H9 (cell line): Measurements from ENCODE around the gene NIM1K. TPM values are rescaled to one million over a fixed set of nuclear protein-coding genes. Genes with fewer than 3 reads are reported as not detected.

Experiments used
- DNase-seq: peaks from one replicate; pipeline ENCODE4 v3.0.0-alpha.2; 2017
- H2AFZ ChIP-seq: one replicate; pipeline ENCODE4 v1.6.1; 2013; ENCODE audit warnings: mild to moderate bottlenecking, low read length, control low read depth, moderate library complexity
- H2AK5ac ChIP-seq: 2 replicates; pipeline ENCODE4 v1.6.1; 2013; ENCODE audit warnings: low read length, control low read depth, mixed read lengths; ENCODE audit not compliant: insufficient read length
- H2BK120ac ChIP-seq: one replicate; pipeline ENCODE4 v1.6.1; 2013; ENCODE audit warnings: low read depth, mild to moderate bottlenecking, low read length, control low read depth, inconsistent platforms; ENCODE audit not compliant: poor library complexity, severe bottlenecking
- H2BK12ac ChIP-seq: 2 replicates; pipeline ENCODE4 v1.6.1; 2013; ENCODE audit warnings: low read length, control low read depth, mixed read lengths, low read depth; ENCODE audit not compliant: insufficient read length
- H2BK15ac ChIP-seq: 2 replicates; pipeline ENCODE4 v1.6.1; 2013; ENCODE audit warnings: low read depth, low read length, control low read depth
- H2BK20ac ChIP-seq: one replicate; pipeline ENCODE4 v1.6.1; 2013; ENCODE audit warnings: low read depth, mild to moderate bottlenecking, low read length, control low read depth, inconsistent platforms; ENCODE audit not compliant: poor library complexity, severe bottlenecking
- H2BK5ac ChIP-seq: 2 replicates; pipeline ENCODE4 v1.6.1; 2013; ENCODE audit warnings: low read length, control low read depth, mixed read lengths; ENCODE audit not compliant: insufficient read length
- H3K14ac ChIP-seq: 2 replicates; pipeline ENCODE4 v1.6.1; 2013; ENCODE audit warnings: low read length, control low read depth; ENCODE audit not compliant: insufficient read depth
- H3K18ac ChIP-seq: 2 replicates; pipeline ENCODE4 v1.6.1; 2013; ENCODE audit warnings: low read depth, mild to moderate bottlenecking, mixed read lengths, low read length, control low read depth; ENCODE audit not compliant: insufficient read length
- H3K23ac ChIP-seq: 2 replicates; pipeline ENCODE4 v1.6.1; 2013; ENCODE audit warnings: low read length, control low read depth, mixed read lengths, low read depth; ENCODE audit not compliant: insufficient read length
- H3K23me2 ChIP-seq: 2 replicates; pipeline ENCODE4 v1.6.1; 2013; ENCODE audit warnings: low read depth, mild to moderate bottlenecking, mixed read lengths, low read length, control low read depth; ENCODE audit not compliant: insufficient read length, poor library complexity, severe bottlenecking
- H3K27ac ChIP-seq: 2 replicates; pipeline ENCODE4 v1.5.1; 2013; ENCODE audit warnings: low read length, control low read depth, mixed read lengths, low read depth; ENCODE audit not compliant: insufficient read length
- H3K27me3 ChIP-seq: 2 replicates; pipeline ENCODE4 v1.6.1; 2013; ENCODE audit warnings: low read length, control low read depth, inconsistent platforms; ENCODE audit not compliant: insufficient read depth
- H3K4ac ChIP-seq: 2 replicates; pipeline ENCODE4 v1.6.1; 2013; ENCODE audit warnings: low read depth, mild to moderate bottlenecking, control low read depth, inconsistent platforms, low read length, moderate library complexity
- H3K4me1 ChIP-seq: 2 replicates; pipeline ENCODE4 v1.6.1; 2013; ENCODE audit warnings: low read length, control low read depth, inconsistent platforms; ENCODE audit not compliant: insufficient read depth
- H3K4me2 ChIP-seq: 2 replicates; pipeline ENCODE4 v1.6.1; 2013; ENCODE audit warnings: low read length, control low read depth, mixed read lengths; ENCODE audit not compliant: insufficient read length, insufficient read depth
- H3K56ac ChIP-seq: 2 replicates; pipeline ENCODE4 v1.6.1; 2013; ENCODE audit warnings: low read depth, mild to moderate bottlenecking, mixed read lengths, low read length, control low read depth; ENCODE audit not compliant: insufficient read length
- H3K79me1 ChIP-seq: 2 replicates; pipeline ENCODE4 v1.6.1; 2013; ENCODE audit warnings: low read depth, mild to moderate bottlenecking, moderate library complexity, low read length, control low read depth, inconsistent platforms; ENCODE audit not compliant: insufficient read depth, poor library complexity, severe bottlenecking
- H3K79me2 ChIP-seq: 2 replicates; pipeline ENCODE4 v1.6.1; 2013; ENCODE audit warnings: low read length, control low read depth, inconsistent platforms; ENCODE audit not compliant: insufficient read depth
- H3K9ac ChIP-seq: 2 replicates; pipeline ENCODE4 v1.6.1; 2013; ENCODE audit warnings: low read length, control low read depth, mixed read lengths; ENCODE audit not compliant: insufficient read length; ENCODE audit errors: extremely low read depth
- H3K9me3 ChIP-seq: one replicate; pipeline ENCODE4 v1.6.1; 2013; ENCODE audit warnings: low read depth, low read length, inconsistent platforms; ENCODE audit not compliant: control insufficient read depth
- H3T11ph ChIP-seq: one replicate; pipeline ENCODE4 v1.6.1; 2013; ENCODE audit warnings: mild to moderate bottlenecking, low read length, control low read depth, inconsistent platforms
- H4K20me1 ChIP-seq: one replicate; pipeline ENCODE4 v1.6.1; 2013; ENCODE audit not compliant: control insufficient read depth, insufficient read length, insufficient read depth
- H4K5ac ChIP-seq: 2 replicates; pipeline ENCODE4 v1.6.1; 2013; ENCODE audit warnings: low read depth, mild to moderate bottlenecking, mixed read lengths, low read length, control low read depth; ENCODE audit not compliant: insufficient read length
- H4K8ac ChIP-seq: replicated peaks from 2 replicates; pipeline ENCODE4 v1.6.1; 2013; ENCODE audit warnings: low read length, control low read depth, mixed read lengths, low read depth; ENCODE audit not compliant: insufficient read length
- H4K91ac ChIP-seq: 2 replicates; pipeline ENCODE4 v1.6.1; 2013; ENCODE audit warnings: low read depth, mild to moderate bottlenecking, moderate library complexity, mixed read lengths, low read length, control low read depth; ENCODE audit not compliant: insufficient read length
- H3K27ac Mint-ChIP-seq, 3 experiments: 2 replicates in 2 of 3; 3 replicates in 1 of 3; pipeline ENCODE4 v1.8.0; 2020 to 2021; ENCODE audit warnings: mixed read lengths in 3 of 3, mild to moderate bottlenecking in 1 of 3, moderate library complexity in 1 of 3
- H3K27me3 Mint-ChIP-seq: 2 replicates; pipeline ENCODE4 v1.8.0; 2021; ENCODE audit warnings: low read depth, mild to moderate bottlenecking, moderate library complexity, mixed read lengths
- H3K36me3 Mint-ChIP-seq, 3 experiments: 2 replicates in 2 of 3; 3 replicates in 1 of 3; pipeline ENCODE4 v1.8.0; 2020 to 2021; ENCODE audit warnings: low read depth in 3 of 3, mixed read lengths in 3 of 3; ENCODE audit not compliant: insufficient read depth in 1 of 3
- H3K4me1 Mint-ChIP-seq, 2 experiments: 2 replicates each; pipeline ENCODE4 v1.8.0; 2020; ENCODE audit warnings: mixed read lengths in 2 of 2
- H3K4me3 Mint-ChIP-seq, 2 experiments: 2 replicates in 1 of 2; 3 replicates in 1 of 2; pipeline ENCODE4 v1.8.0; 2020 to 2021; ENCODE audit warnings: mild to moderate bottlenecking in 2 of 2, mixed read lengths in 2 of 2, moderate library complexity in 1 of 2
- H3K9me3 Mint-ChIP-seq, 2 experiments: 2 replicates in 1 of 2; 3 replicates in 1 of 2; pipeline ENCODE4 v1.8.0; 2020; ENCODE audit warnings: mild to moderate bottlenecking in 2 of 2, mixed read lengths in 2 of 2, moderate library complexity in 1 of 2
- WGBS: extraction: QIAGEN DNeasy Blood & Tissue Kit; methylation state at CpG from one replicate; pipeline ENCODE4 v1.1.7; 2013; ENCODE audit warnings: missing lambda C conversion rate, low lambda C conversion rate, mixed read lengths; ENCODE audit not compliant: insufficient read length; ENCODE audit errors: extremely low coverage; 5-methylcytosine and 5-hydroxymethylcytosine counted together
- total RNA-seq: library from RNA; stranded (reverse); gene quantifications from 2 replicates; pipeline ENCODE4 v1.2.1, GENCODE V29; 2021
- TF ChIP-seq, protein P1 (sequence below): fragments of 200-600 bp; sonication (generic); conservative IDR thresholded peaks from 3 replicates; pipeline ENCODE4 v1.8.0; 2021; ENCODE audit warnings: antibody characterized with exemption, mild to moderate bottlenecking

Gene NIM1K
- total RNA-seq, 1 experiment from 2014 or later, result 0.07 TPM

DNA sequence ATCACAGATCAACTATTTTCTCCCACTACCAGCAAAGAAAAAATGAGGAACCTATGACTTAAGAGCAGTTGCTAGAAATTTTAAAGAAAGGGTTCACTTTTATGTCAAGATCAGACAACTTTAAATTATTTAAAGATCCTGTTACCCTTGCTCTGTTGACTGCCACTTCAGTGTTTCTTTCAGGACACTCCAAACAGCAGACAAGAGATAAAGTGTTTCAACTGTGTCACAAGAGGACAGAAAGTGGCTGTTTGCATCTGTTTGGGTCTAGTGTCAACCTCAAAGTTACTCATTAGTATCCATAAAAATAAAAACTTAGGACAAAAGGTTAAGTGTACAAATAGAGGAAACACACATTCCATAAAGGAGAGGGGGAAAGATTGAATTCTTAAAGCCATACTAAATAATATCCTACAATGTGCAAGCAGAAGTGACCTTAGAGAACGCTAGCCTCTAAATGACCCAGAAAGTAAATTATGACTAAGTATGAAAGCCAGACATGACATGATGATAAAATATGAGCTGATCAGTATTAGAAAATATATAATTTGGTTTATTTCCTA, 96.3 kb downstream of the NIM1K start:
- H2BK120ac ChIP-seq, result no peak overlapping the region
- TF ChIP-seq, protein P1, sequence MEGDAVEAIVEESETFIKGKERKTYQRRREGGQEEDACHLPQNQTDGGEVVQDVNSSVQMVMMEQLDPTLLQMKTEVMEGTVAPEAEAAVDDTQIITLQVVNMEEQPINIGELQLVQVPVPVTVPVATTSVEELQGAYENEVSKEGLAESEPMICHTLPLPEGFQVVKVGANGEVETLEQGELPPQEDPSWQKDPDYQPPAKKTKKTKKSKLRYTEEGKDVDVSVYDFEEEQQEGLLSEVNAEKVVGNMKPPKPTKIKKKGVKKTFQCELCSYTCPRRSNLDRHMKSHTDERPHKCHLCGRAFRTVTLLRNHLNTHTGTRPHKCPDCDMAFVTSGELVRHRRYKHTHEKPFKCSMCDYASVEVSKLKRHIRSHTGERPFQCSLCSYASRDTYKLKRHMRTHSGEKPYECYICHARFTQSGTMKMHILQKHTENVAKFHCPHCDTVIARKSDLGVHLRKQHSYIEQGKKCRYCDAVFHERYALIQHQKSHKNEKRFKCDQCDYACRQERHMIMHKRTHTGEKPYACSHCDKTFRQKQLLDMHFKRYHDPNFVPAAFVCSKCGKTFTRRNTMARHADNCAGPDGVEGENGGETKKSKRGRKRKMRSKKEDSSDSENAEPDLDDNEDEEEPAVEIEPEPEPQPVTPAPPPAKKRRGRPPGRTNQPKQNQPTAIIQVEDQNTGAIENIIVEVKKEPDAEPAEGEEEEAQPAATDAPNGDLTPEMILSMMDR, result no peak
- no peak overlapping the region for H3K56ac ChIP-seq
- no peaks in the 10 kb centered on the region for H3K27me3 Mint-ChIP-seq
- no peaks in the 10 kb centered on the region for H3K9me3 Mint-ChIP-seq
- peaks cover 27 to 59% (median 46%) of the 10 kb centered on the region in 3 experiments; a peak in 6 of 7 replicates for H3K36me3 Mint-ChIP-seq
- no peaks in the 10 kb centered on the region for H3K79me1 ChIP-seq
- H3K14ac ChIP-seq, result no peak overlapping the region
- H3K23me2 ChIP-seq, result no peaks in the 10 kb centered on the region
- no peak overlapping the region for H3K4me2 ChIP-seq
- H3K9ac ChIP-seq, result no peak overlapping the region
- H2AFZ ChIP-seq, result no peak overlapping the region
- H3K27ac ChIP-seq, result no peak overlapping the region
- H4K5ac ChIP-seq, result no peak overlapping the region
- H3K27me3 ChIP-seq, result no peaks in the 10 kb centered on the region
- H3K4me1 ChIP-seq, result no peaks in the 10 kb centered on the region
- no peak overlapping the region for H2BK20ac ChIP-seq
- no peak overlapping the region for H2BK5ac ChIP-seq
- H3K4ac ChIP-seq, result no peak overlapping the region
- no peaks in the 10 kb centered on the region for H3K9me3 ChIP-seq
- H2AK5ac ChIP-seq, result no peak overlapping the region
- no peak overlapping the region for H2BK12ac ChIP-seq
- H4K20me1 ChIP-seq, result no peaks in the 10 kb centered on the region
- no peak overlapping the region for H3K18ac ChIP-seq
- H3K4me1 Mint-ChIP-seq, result no peaks in the 10 kb centered on the region
- no peak overlapping the region for H3K27ac Mint-ChIP-seq
- no peak overlapping the region for H4K8ac ChIP-seq
- no CpG with 5 or more reads among the region's 1 CpG for WGBS
- no peaks in the 10 kb centered on the region for H3K79me2 ChIP-seq
- H2BK15ac ChIP-seq, result no peak overlapping the region
- H4K91ac ChIP-seq, result no peak overlapping the region
- no peak for DNase-seq
- H3T11ph ChIP-seq, result no peak overlapping the region
- no peak overlapping the region for H3K4me3 Mint-ChIP-seq
- no peak overlapping the region for H3K23ac ChIP-seq
